ENCODE results near the gene ZNF605. TPM values are rescaled to one million over a fixed set of nuclear protein-coding genes. Genes with fewer than 3 reads are reported as not detected.

Gene ZNF605
- total and polyA plus RNA-seq, 2 of the 8 experiments (the other 6 are each of a cell fraction or from before 2014, with no cell fraction given): 3.6 to 20.3 TPM

DNA sequence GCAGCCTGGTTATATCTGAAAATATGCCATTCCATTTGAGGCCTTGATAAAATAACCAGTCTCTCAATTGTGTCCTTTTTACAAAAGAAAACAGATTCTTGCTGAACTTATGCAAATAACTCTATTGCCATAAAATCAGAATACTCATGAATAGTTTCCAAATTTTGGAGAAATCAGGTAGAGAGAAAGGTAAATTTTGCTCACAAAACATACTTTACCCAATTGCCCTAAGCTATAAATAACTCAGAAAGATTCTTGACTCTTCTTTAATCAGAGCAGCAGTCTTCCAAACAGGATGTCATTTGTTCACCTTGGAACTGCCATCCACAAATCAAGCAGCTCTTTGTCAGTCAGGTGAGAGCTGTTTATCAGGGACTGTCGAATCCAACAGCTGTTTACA lies 42.6 kb upstream of the ZNF605 start:
- Histone ChIP-seq H3K56ac (replicated peaks; ENCODE audit: insufficient read length, low read depth, low read length) (no peak overlapping the region), H4K8ac (ENCODE audit: extremely low read depth, insufficient read depth, low read length) (no peak overlapping the region), H3K14ac (ENCODE audit: insufficient read length) (no peak overlapping the region), H3K23ac (ENCODE audit: insufficient read length) (no peak overlapping the region), H2BK5ac (ENCODE audit: low read depth, low read length) (no peak overlapping the region), H4K20me1 (replicated peaks in 1 of 2; ENCODE audit: control insufficient read depth in 1 of 2, insufficient read depth in 2 of 2, low read length in 2 of 2) (no peaks in the 10 kb centered on the region), H2BK20ac (ENCODE audit: low read length) (no peak overlapping the region), H2AK5ac (ENCODE audit: low read depth, low read length) (no peak overlapping the region), H2BK12ac (ENCODE audit: low read depth, low read length) (no peak overlapping the region), H4K91ac (replicated peaks; ENCODE audit: insufficient read length, low read length) (no peak overlapping the region), H3K18ac (ENCODE audit: extremely low read depth, low read length) (no peak overlapping the region), H3K27ac (ENCODE audit: low read depth, low read length) (no peak overlapping the region), H4K5ac (ENCODE audit: insufficient read length, low read depth, low read length) (no peak overlapping the region), H3K27me3 (replicated peaks in 1 of 4; ENCODE audit: control insufficient read depth in 3 of 4, extremely low read depth in 1 of 4, insufficient read depth in 3 of 4, low read length in 3 of 4) (no peaks in the 10 kb centered on the region), H2BK15ac (ENCODE audit: low read length) (no peak overlapping the region), H3K36me3 (ENCODE audit: control insufficient read depth in 2 of 4, insufficient read depth in 4 of 4, low read length in 3 of 4) (peaks cover 0 to 3% (median 0%) of the 10 kb centered on the region in 4 experiments; a peak in 2 of 8 replicates), H2AFZ (ENCODE audit: low read length) (no peak overlapping the region), H3K79me1 (ENCODE audit: low read depth, low read length) (peaks cover 7% of the 10 kb centered on the region; the same call in 1 of the 2 replicates), H3K4me1 (replicated peaks in 1 of 4; ENCODE audit: control insufficient read depth in 3 of 4, insufficient read depth in 4 of 4, low read length in 3 of 4) (no peaks in the 10 kb centered on the region), H3K23me2 (ENCODE audit: low read depth, low read length) (no peaks in the 10 kb centered on the region), H3K9me3 (ENCODE audit: insufficient read depth in 2 of 2, low read depth in 1 of 2, low read length in 1 of 2) (peaks cover 57 to 77% of the 10 kb centered on the region in 2 experiments), H3K4ac (replicated peaks; ENCODE audit: insufficient read length, low read depth, low read length) (no peak overlapping the region), H3K79me2 (ENCODE audit: control insufficient read depth in 1 of 2, insufficient read depth in 2 of 2, low read length in 2 of 2) (peaks cover 3 to 23% of the 10 kb centered on the region in 2 experiments; a peak in 3 of 4 replicates), H3K4me2 (ENCODE audit: insufficient read depth in 1 of 2, low read depth in 2 of 2, low read length in 2 of 2) (no peak overlapping the region), H2BK120ac (replicated peaks; ENCODE audit: low read depth, low read length) (no peak overlapping the region), H3K9ac (replicated peaks in 1 of 4; ENCODE audit: extremely low read depth in 1 of 4, low read depth in 3 of 4, low read length in 3 of 4) (no peak overlapping the region), H3K4me3 (ENCODE audit: extremely low read depth in 1 of 4, insufficient read depth in 2 of 4, low read depth in 3 of 4, low read length in 4 of 4) (no peak overlapping the region)
- FAIRE-seq (no peak), DNase-seq (ENCODE audit: low read depth in 1 of 2, low spot score in 2 of 2) (no peak)
- WGBS, 2 experiments (ENCODE audit: extremely low coverage in 1 of 2, insufficient coverage in 1 of 2, insufficient read length in 1 of 2, insufficient replicate concordance in 2 of 2, low coverage in 1 of 2, low lambda C conversion rate in 2 of 2, missing lambda C conversion rate in 1 of 2): 59% methylated on average over 1 of the region's 1 CpG; no CpG with 5 or more reads in 1 of the 2 experiments
- ChIA-PET POLR2A (ENCODE audit: partially characterized antibody) (interaction anchor here (1.0 to 1.2 kb wide), 2 partner anchors 11 to 183 kb away, joined by 3 to 6 read pairs; partner anchors contain the start of gene ZNF268), CTCF (ENCODE audit: partially characterized antibody) (no interaction called here)
- TF ChIP-seq HDAC6 (IDR thresholded peaks at IDR 0.05; ENCODE audit: low read depth, low read length): no peak
- TF ChIP-seq TBP (IDR thresholded peaks at IDR 0.05; ENCODE audit: low read depth, low read length): no peak
- TF ChIP-seq CTCF (IDR thresholded peaks at IDR 0.05; ENCODE audit: control extremely low read depth in 1 of 3, insufficient read depth in 1 of 3, low read depth in 1 of 3, low read length in 3 of 3): no peak
- no peak for TF ChIP-seq CBX5 (IDR thresholded peaks at IDR 0.05; ENCODE audit: low read depth, low read length)
- TF ChIP-seq, protein P1, sequence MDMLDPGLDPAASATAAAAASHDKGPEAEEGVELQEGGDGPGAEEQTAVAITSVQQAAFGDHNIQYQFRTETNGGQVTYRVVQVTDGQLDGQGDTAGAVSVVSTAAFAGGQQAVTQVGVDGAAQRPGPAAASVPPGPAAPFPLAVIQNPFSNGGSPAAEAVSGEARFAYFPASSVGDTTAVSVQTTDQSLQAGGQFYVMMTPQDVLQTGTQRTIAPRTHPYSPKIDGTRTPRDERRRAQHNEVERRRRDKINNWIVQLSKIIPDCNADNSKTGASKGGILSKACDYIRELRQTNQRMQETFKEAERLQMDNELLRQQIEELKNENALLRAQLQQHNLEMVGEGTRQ (IDR thresholded peaks at IDR 0.05; ENCODE audit: low read length): no peak
- no peak for TF ChIP-seq KDM1A (IDR thresholded peaks at IDR 0.05; ENCODE audit: borderline replicate concordance, low read length)
- TF ChIP-seq TEAD4 (IDR thresholded peaks at IDR 0.05; ENCODE audit: low read depth, low read length): no peak
- TF ChIP-seq SIX5 (IDR thresholded peaks at IDR 0.05; ENCODE audit: low read depth, low read length): no peak
- TF ChIP-seq CHD1 (IDR thresholded peaks at IDR 0.05; ENCODE audit: low read depth, low read length): no peak
- TF ChIP-seq EZH2 (IDR thresholded peaks at IDR 0.05; ENCODE audit: low read depth, low read length, severe bottlenecking): no peak
- no peak for TF ChIP-seq SUZ12 (IDR thresholded peaks at IDR 0.05; ENCODE audit: low read length)
